ENCODE results near the gene RSAD1.

- TF ChIP-seq CTCF (conservative IDR thresholded peaks at IDR 0.05) (no peak), ZFX (IDR thresholded peaks at IDR 0.05) (no peak)
Observed at GRCh38 chr17:50465171-50465570, 13.5 kb upstream of the RSAD1 start.

All from C4-2B (cell line).